Measurements from ENCODE around the gene HDLBP. TPM values are rescaled to one million over a fixed set of nuclear protein-coding genes. Genes with fewer than 3 reads are reported as not detected.
A peak's percentile ranks its signal among the peaks of the same experiment; 100 is the strongest.

HDLBP gene
- total RNA-seq, 1 experiment from 2014 or later = 350 TPM

DNA sequence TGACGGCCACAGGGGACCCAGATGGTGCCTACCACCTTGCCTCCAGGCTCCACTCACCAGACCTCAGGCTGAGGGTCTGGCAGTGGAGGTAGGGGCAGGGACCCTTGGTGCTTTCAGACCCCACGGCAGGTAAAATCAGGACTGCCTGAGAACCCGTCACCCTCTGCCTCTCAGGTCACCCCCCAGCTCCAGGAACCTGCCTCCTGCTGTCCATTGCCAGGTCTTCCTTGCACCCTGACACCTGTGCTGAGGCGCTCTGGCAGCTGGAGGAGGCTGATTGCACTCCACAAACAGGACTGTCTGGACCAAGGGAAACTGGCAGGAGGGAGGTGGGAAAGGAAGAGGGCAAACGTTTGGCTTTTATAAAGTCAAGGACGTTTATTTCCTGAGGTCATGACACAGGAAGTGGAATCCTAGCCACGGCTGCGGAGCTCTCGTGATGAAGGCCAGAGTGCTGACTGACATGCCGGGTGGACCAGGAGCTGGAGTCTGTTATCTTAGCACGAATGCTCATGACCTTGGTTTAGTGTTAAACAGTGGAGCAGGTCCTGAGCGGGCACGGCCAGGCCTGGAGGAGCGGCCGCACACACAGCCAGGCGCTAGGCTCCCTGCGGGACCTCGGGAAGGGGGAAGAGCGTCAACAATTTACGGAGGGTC is 86.5 kb downstream of the HDLBP start:
- no peak for DNase-seq (ENCODE audit: low spot score)

DNA sequence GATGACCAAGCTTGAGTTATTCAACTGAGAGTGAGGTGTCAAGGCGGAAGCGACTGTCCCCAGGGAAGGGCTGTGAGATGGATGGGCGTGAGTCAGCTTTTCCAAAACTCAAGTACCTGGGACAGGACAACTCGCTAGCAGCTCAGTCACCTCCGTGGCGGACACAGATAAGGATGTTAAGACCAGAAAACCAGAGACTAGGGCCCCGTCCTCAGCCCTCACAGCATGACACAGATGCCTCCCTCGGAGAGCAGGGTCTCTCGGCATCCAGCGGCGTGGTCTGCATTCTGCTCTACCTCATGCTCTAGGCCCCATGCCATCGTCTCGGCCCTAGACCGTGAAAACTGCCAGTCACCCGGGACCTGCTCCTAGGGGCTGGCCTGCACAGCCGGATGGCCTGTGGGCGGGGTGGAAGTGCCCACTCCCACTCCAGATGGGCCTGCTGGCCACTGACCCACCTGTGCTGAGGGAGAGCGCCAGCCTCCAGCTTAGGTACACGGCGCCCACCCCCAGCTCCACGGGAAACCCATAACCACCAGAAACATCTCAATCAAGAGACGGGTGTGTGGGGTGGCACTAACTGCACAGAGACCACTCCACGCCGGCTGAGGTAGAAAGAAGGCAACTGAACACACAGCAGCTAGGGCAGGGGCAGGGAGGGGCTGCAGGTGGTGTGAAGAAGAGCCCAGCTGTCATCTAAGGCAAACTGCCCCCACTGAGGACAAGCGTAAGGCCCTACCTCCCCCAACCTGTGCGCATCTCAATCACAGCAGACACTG is 87.2 kb downstream of the HDLBP start:
- DNase-seq (ENCODE audit: low spot score) = no peak

DNA sequence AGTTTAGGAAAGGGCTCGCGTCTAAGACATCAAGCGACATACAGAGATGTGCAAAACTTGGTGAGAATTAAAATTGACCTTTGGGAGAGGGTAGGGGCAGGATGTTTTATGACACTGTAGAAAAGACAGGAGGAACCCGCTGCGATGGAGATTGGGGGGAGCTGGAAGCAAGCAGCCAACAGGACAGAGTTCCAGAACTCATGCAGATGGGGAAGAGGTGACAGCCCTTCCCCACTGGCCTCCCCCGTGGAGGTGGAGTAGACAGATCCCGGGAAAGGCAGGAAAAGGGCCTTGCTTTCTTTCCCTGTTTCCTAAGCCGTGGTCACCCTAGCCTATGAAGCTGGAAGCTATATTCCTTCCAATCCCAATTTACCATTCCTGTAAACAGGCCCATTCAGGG is 87.9 kb downstream of the HDLBP start:
- DNase-seq (ENCODE audit: low spot score) = no peak

DNA sequence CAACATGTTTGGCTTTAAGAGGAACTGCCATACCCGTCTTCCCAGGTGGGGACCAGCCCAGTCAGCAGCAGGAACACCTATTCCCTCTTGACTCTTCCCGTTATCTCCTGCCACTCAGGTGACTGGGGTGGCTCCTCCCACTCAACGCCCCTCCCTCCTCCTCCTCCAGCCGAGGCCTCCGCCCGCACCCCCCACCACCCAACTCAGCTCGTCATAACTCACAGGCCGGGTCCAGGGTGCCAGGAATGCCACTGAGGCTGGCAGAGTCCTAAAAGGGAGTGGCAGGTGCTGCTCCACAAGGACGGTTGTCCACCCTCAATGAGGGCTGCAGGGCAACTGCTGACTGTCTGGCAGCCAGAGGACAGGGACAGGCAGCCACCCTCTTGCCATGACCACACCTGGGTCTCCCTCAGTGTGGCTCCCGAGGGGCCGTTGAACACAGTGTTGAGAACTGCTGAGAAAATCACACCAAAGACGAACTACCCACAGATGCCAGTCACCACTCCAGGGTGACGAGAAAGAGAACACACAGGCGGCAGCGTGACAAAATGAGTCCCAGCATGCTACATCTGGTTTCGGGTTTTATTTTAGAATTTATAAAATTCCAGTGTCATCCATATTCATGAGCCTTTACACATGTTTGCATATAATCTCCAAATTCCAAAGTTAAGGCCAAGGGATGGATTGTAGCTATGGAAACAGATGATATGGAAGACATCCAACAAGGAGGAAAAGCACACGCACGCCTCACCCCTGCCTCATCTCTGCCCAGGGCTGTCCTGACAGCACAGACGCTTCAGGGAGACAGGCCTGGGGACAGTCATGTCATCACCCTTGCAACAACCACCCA is 88.5 kb downstream of the HDLBP start:
- no peak for DNase-seq (ENCODE audit: low spot score)

DNA sequence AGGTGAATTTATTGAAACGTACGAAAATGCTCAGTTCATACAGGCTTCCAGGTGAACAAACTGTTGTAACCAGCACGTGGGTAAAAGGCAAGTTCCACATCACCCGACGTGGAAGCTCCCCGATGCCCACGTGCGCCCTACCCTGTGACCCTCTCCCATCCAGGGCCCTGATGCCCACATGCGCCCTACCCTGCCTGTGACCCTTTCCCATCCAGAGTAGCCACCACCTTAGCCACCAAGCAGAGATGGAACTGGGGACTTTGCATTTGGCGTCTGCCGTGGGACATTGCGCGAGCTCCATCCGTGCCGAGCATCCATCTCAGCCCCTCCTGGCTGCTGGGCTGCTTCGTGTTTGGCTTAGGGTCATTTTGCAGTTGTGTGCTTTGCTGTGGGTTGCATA is 89.5 kb downstream of the HDLBP start:
- no peak for DNase-seq (ENCODE audit: low spot score)

DNA sequence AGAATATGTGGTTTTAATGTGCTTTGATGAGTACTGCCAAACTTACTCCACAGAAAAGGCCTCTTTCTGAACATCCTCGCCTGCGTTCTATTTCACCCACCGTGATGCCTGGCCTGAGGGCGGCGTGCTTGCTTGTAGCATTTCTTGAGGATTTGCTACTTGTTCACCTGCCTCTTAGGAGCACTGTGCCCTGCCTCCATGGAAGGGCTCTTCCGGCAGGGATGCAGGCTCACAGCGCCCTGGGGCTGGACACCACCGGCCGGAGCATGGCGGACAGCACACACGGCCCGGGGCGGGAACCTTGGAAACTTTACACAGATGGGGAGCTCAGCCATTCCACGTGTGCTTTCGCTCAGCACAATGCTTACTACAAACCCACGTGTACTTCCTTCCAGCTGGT is 89.9 kb downstream of the HDLBP start:
- no peak for DNase-seq (ENCODE audit: low spot score)

DNA sequence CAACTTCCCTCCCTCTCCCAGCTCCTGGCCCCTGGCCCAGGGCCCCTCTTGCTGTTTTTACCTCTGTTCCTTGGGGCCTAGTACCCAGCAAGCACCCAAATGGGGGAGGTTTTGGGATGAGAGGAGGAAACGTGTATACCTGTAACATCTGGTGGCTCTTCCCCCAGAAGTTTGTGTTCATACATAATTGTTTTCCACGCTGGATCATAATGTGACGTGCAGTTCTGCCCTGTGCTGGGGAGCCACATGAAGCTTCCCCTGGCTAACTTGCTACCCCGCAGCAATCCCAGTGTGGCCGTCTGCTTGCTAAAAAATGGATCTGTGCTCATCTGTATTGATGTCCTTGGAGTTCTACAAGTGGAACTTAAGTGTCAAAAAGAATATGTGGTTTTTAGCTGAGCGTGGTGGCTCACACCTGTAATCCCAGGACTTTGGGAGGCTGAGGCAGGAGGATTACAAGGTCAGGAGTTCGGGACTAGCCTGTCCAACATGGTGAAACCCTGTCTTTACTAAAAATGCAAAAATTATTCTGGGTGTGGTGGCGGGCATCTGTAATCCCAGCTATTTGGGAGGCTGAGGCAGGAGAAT is 90.5 kb downstream of the HDLBP start:
- no peak for DNase-seq (ENCODE audit: low spot score)

DNA sequence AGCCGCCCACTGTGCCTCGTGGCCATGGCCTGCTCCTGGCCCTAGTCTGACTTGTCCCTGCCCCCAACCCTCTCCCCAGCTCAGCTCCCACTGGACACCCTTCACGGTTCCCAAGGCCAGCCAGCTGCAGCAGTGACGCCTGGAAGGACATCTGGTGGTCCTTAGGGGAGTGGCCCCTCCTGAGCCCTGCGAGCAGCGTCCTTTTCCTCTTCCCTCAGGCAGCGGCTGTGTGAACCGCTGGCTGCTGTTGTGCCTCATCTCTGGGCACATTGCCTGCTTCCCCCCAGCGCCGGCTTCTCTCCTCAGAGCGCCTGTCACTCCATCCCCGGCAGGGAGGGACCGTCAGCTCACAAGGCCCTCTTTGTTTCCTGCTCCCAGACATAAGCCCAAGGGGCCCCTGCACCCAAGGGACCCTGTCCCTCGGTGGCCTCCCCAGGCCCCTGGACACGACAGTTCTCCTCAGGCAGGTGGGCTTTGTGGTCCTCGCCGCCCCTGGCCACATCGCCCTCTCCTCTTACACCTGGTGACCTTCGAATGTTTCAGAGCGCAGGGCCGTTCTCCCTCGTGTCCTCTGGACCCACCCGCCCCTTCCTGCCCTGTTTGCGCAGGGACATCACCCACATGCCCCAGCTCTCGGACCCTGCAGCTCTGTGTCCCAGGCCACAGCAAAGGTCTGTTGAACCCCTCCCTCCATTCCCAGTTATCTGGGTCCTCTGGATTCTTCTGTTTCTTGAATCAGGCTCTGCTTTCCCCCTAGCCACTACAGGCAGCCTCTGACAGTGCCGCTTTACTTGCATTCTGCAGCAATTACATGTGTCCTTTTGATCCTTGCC is 91.2 kb downstream of the HDLBP start:
- no peak for DNase-seq (ENCODE audit: low spot score)

DNA sequence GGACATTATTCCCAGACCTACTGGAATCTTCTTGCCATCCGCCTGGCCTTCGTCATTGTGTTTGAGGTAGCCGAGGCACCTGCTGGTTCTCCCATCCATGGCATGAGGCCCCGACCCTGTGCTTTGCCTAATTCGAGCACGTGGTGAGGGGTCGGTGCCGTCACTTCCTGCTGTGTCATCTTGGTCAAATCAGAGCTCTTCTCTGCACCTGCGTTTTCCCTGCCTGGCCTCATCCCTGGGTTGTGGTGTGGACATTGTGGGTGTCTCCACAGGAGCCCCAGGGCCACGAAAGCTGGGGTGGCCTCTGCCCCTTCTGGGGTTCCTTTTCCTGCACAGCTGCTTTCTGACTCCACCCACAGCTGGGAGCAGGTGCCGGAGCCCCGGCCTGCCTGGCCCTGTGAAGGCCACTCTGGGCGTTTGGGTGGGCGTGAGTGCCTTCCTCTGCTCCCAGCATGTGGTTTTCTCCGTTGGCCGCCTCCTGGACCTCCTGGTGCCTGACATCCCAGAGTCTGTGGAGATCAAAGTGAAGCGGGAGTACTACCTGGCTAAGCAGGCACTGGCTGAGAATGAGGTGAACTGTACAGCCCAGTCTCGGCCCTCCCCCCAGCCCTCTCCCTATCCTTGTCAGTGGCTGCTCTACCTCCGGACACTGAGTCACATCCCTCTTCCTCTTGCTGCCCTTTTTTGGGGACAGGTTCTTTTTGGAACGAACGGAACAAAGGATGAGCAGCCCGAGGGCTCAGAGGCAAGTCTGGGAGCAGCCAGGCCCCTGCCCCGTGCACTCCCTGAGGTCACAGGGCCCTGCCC is 92.1 kb downstream of the HDLBP start:
- no peak for DNase-seq (ENCODE audit: low spot score)

DNA sequence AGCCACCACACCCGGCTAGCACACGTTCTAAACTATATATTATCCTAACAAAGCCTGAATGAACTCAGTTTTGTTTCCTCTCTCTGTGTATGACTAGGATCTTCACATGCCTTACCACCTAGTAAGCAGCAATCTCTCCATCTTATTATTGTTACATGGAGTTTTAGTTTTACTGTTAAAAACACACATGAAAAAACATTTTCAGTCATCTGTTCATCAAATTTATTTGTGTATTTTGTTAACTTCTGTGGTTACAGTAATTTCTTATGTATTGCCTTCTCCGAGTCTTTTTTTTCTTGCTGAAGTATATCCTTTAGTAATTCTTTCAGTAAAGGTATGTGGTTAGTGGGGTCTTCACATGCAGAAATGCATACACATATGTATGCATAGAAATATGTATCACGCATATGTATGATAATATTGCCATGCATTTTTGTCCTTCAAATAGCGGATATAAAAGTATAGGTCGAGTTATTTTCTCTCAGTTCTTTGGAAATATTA is 95.6 kb downstream of the HDLBP start:
- DNase-seq (ENCODE audit: low spot score) = no peak

DNA sequence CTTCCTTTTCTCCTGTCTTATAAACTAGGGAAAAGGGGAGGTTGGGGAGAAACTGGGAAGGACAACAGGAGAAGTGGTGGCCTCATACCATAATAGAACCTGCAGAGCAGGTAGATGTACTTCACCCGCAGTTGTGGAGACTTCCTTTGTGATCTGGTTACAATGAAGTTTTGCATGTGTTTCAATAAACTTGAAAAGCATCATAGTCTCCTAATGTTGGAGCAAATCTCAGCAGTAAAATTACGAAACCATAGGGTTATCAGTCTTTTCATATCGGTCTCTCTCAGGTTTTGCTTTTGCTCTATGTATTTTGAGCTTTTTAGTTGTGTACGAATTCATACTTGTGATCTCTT is 96.5 kb downstream of the HDLBP start:
- no peak for DNase-seq (ENCODE audit: low spot score)

DNA sequence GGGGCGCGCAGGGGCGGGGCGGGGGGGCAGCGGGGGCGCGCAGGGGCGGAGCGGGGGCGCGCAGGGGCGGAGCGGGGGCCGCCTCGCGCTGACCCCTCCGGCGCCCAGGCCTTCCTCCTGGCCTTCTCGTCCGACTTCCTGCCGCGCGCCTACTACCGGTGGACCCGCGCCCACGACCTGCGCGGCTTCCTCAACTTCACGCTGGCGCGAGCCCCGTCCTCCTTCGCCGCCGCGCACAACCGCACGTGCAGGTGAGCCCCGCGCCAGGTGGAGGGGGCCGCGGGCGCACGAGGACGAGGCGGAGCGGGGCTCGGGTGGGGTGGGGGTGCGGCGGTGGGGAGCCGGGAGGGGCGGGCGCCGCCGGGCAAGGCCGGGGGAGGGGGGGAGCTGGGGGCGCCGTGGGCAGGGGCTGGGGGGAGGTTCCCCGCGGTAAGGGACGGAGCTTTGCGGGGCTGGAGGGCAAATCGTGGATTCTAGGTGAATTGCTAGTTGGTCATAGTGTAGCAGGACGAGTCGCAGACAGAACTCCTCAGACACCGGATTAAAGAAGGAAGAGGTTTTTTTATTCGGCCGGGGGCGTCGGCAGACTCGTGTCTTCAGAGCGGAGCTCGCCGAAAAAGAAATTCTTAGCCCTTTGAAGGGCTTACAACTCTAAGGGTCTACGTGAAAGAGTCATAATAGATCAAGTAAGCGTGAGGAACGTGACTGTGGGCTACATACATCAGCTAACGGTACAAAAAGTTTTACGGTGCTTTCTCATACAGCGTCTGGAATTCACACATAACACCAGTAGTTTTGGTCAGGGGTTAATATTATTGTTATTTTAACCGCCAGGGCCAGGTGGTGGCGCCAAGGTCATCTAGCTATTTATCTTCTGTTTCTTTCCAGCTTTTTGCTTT is 97.1 kb downstream of the HDLBP start:
- peak; percentile 43 for DNase-seq (ENCODE audit: low spot score)

DNA sequence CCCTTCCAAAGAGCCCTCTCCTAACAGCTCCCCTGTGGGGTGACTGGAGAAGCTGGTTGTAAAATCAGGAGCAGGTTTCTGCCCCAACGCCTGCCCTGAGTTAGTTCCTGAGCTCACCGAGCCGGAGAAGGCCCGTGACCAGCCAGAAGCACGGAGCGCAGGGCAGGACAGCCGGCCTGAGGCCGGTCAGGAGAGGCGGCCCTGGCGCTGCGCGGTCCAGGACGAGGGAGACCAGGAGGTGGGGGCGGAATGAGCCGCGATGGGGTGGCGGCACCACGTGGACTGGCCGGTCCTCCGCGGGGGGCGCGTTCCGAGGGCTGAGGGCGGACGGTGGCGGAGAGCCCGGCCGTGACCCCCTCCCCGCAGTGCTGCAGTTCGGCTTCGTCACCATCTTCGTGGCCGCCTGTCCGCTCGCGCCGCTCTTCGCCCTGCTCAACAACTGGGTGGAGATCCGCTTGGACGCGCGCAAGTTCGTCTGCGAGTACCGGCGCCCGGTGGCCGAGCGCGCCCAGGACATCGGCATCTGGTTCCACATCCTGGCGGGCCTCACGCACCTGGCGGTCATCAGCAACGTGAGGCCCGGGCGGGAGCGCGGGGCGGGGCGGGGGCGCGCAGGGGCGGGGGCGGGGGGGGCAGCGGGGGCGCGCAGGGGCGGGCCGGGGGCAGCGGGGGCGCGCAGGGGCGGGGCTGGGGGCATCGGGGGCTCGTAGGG is 98.0 kb downstream of the HDLBP start:
- peak; percentile 70 for DNase-seq (ENCODE audit: low spot score)

DNA sequence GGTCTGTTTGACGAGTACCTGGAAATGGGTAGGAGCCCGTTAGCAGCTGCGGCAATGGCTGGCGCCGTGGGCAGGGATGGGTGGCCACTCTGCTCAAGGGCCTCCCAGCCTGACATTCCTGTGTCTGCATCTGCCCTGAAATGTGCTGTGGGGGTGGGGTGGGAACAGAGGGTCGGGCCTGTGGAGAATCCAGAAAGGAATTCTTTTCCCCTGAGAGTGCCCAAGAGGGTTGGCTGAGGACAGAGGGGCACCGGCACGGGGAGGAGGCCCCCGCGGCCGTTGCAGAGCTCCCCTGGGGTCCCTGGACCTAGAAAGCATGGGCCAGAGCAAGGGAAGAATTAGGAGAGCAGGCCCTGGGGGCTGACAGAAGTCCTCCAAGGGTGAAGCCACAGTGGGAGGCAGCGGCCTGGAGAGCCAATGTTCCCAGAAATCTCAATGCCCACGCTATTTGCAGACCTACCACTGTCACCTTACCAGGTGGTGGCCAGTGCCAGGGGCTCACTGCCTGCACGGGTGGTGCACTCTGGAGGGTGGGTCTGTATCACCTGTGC is 99.2 kb downstream of the HDLBP start:
- DNase-seq (ENCODE audit: low spot score) = no peak

DNA sequence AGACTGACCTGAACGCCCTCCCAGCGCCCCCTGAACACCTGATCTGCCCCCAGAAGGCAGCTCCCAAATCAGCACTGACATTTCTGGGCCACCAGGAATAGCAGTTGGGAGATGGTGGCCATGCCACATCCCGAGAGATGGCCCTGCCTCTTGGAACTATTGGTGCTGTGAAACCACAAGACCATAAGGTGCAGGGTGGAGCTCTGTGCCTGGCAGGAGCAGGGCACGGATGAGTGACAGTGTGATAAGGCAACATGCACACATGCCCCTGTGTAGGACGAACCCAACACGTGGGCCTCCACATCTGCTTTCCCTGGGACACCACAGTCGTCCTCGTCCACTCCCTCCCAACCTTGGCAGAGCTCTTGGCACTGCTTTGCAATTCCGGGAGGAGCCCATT is 100.1 kb downstream of the HDLBP start:
- no peak for DNase-seq (ENCODE audit: low spot score)

DNA sequence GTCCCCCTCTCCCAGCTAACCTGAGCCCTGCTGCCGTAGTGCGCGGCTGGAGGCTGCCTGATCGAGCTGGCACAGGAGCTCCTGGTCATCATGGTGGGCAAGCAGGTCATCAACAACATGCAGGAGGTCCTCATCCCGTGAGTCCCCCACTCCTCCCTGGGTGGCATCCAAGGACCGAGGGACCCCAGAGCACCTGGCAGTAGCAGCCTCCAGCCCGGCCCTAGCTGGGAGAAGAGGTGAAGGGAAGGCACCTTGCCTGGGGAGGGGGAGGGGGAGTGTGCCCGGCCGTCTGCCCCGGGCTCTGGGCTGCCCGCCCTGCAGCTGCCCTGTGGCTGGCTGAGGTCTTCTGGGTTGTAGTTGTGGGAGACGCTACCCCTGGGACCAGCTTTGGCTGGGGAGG is 100.7 kb downstream of the HDLBP start:
- no peak for DNase-seq (ENCODE audit: low spot score)

DNA sequence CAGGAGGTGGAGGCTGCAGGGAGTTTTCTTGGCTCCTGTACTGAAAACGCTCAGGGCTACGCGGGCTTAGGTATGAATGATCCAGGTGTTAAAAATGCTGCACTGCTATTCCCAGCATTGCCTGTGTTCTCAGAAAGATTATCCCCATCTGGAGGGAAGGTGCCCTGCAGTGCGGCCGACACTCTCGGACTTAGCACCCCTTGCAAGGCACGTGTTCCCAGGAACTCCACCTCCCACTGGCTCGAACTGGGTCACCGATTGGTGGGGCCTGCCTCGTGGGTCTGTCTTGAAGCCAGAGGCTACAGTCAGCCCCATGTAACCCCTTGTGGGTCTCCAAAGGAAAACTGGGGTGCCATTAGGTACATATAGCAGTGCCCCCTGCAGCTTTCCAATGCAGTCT is 101.3 kb downstream of the HDLBP start:
- DNase-seq (ENCODE audit: low spot score) = no peak

DNA sequence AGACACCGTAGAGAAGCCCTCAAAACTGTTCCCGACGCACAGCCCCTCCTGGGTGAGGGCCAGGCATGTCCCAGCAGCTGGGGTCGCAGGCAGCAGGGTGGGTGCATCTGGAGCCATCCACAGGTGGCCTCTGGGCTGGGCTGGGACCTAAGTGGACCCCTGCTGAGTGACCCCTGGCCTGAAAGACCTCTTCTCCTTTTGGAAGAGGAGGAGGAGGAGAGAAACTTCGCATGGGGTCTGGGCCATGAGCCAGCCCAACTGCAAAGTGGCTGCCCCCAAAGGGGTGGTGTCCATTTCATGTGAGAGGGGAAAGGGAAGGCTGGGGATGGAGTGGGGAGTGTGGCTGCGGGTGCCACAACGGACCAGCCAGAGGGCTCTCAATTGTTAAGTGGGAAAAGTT is 101.9 kb downstream of the HDLBP start:
- no peak for DNase-seq (ENCODE audit: low spot score)

Measured in H4 (cell line).